Superior temporal gyrus (tissue), 1 donor: Measurements from ENCODE around the gene G6PC1.
A peak's percentile ranks its signal among the peaks of the same experiment; 100 is the strongest.
"Not testable (repeated sequence)": the region's sequence is repeated elsewhere in the genome, so short reads cannot be mapped to it uniquely, and the experiment has no call there.

ENCODE experiments used
- DNase-seq: peaks from one replicate; pipeline ENCODE4 v3.0.0-alpha.2; 2016; ENCODE audit errors: extremely low spot score

Gene G6PC1

GRCh38 chr17:42873932-42874695 lies 26.5 kb upstream of the G6PC1 start:
- DNase-seq, result not testable (repeated sequence)

- no peak for DNase-seq
Observed at GRCh38 chr17:42877037-42877436, 23.6 kb upstream of the G6PC1 start.

GRCh38 chr17:42878123-42878880 lies 22.3 kb upstream of the G6PC1 start:
- DNase-seq, result no peak

- no peak for DNase-seq
Observed at GRCh38 chr17:42878924-42879595, 21.5 kb upstream of the G6PC1 start.

- no peak for DNase-seq
Observed at GRCh38 chr17:42879596-42879985, 21.0 kb upstream of the G6PC1 start.

GRCh38 chr17:42880776-42881310 lies 19.8 kb upstream of the G6PC1 start:
- no peak for DNase-seq

- DNase-seq, result not testable (repeated sequence)
Observed at GRCh38 chr17:42881706-42882105, 18.9 kb upstream of the G6PC1 start.

- DNase-seq, result no peak
Observed at GRCh38 chr17:42882166-42882565, 18.4 kb upstream of the G6PC1 start.

- DNase-seq, result no peak
Observed at GRCh38 chr17:42883802-42884558, 16.6 kb upstream of the G6PC1 start.

GRCh38 chr17:42885806-42886205 lies 14.8 kb upstream of the G6PC1 start:
- DNase-seq, result not testable (repeated sequence)

GRCh38 chr17:42886283-42887176 lies 14.1 kb upstream of the G6PC1 start:
- no peak for DNase-seq

GRCh38 chr17:42889809-42890208 lies 10.8 kb upstream of the G6PC1 start:
- no peak for DNase-seq

- DNase-seq, result no peak
Observed at GRCh38 chr17:42891539-42892152, 9.0 kb upstream of the G6PC1 start.

- no peak for DNase-seq
Observed at GRCh38 chr17:42893359-42893758, 7.2 kb upstream of the G6PC1 start.

- DNase-seq, result no peak
Observed at GRCh38 chr17:42894283-42895184, 6.1 kb upstream of the G6PC1 start.

- peak; percentile 18 for DNase-seq
Observed at GRCh38 chr17:42895185-42895555, 5.4 kb upstream of the G6PC1 start.

- DNase-seq, result no peak
Observed at GRCh38 chr17:42898147-42898811, 2.3 kb upstream of the G6PC1 start.

GRCh38 chr17:42899981-42900380 lies 618 bp upstream of the G6PC1 start:
- DNase-seq, result not testable (repeated sequence)
